Vagina (tissue), 2 donors: Measurements from ENCODE around the gene CES5A.

ENCODE experiments used
- POLR2AphosphoS5 ChIP-seq, 2 donors: sonication (generic); formaldehyde crosslinking; IDR thresholded peaks; one replicate each; pipeline ENCODE4 v1.9.0; 2017; ENCODE audit warnings: antibody characterized with exemption in 2 of 2, mild to moderate bottlenecking in 2 of 2, low read depth in 1 of 2; ENCODE audit not compliant: insufficient read depth in 1 of 2
- TF ChIP-seq, protein P1 (sequence below), 3 experiments: fragments of 450-650 bp in 2 of 3; fragments of 200-600 bp in 1 of 3; sonication (generic) in 1 of 3; IDR thresholded peaks; one replicate each; pipeline ENCODE4 v1.5.1; 2017 to 2019; ENCODE audit warnings: antibody characterized with exemption in 3 of 3, mild to moderate bottlenecking in 2 of 3, moderate library complexity in 2 of 3

DNA sequence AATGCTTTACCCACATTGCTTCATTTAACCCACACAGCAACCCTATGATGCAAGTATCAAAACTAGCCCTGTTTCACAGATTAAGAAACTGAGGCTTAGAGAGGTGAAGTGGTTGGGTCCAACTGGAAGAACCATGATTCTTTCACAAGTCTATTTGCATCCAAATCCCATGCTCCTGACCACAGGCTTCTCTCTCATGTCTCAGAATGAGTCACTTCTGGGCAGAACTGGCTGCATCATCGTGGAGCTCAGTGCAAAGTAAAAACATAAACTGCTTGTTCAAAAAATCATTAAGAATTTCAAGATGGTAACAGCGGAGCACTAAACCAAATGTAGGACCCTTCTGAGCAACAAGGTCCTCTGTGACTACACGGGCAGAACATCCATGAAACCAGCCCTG, 22.1 kb downstream of the CES5A start:
- TF ChIP-seq, protein P1, sequence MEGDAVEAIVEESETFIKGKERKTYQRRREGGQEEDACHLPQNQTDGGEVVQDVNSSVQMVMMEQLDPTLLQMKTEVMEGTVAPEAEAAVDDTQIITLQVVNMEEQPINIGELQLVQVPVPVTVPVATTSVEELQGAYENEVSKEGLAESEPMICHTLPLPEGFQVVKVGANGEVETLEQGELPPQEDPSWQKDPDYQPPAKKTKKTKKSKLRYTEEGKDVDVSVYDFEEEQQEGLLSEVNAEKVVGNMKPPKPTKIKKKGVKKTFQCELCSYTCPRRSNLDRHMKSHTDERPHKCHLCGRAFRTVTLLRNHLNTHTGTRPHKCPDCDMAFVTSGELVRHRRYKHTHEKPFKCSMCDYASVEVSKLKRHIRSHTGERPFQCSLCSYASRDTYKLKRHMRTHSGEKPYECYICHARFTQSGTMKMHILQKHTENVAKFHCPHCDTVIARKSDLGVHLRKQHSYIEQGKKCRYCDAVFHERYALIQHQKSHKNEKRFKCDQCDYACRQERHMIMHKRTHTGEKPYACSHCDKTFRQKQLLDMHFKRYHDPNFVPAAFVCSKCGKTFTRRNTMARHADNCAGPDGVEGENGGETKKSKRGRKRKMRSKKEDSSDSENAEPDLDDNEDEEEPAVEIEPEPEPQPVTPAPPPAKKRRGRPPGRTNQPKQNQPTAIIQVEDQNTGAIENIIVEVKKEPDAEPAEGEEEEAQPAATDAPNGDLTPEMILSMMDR (IDR thresholded peaks at IDR 0.05), result no peak
- TF ChIP-seq POLR2AphosphoS5 (IDR thresholded peaks at IDR 0.05; ENCODE audit: insufficient read depth in 1 of 2, low read depth in 1 of 2), result no peak
